ENCODE data around the gene PRR18. TPM values are rescaled to one million over a fixed set of nuclear protein-coding genes. Genes with fewer than 3 reads are reported as not detected.

The PRR18 gene
- total and polyA plus RNA-seq, 2 of the 8 experiments (the other 6 are each of a cell fraction or from before 2014, with no cell fraction given) = 0.08 to 0.19 TPM

DNA sequence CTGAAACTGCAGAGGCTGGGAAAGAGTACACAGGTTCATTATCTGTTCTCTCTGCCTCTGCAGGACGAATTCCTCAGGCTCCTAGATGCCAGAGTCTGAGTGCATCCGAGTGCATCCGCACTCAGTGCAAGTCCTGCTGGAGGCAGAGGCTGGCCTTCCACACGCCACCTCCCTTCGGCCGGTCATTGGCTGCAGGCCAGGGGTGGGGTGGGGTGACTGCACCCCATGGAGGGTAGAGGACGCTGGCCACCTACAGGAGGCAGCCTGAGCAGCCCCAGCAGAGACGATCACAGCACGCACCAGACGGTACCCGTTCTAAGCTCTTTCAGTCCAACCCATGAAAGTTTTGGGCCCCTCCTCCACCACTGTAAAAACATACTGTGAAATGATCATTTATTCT lies 22.4 kb upstream of the PRR18 start (continued):
- TF ChIP-seq, protein P1, sequence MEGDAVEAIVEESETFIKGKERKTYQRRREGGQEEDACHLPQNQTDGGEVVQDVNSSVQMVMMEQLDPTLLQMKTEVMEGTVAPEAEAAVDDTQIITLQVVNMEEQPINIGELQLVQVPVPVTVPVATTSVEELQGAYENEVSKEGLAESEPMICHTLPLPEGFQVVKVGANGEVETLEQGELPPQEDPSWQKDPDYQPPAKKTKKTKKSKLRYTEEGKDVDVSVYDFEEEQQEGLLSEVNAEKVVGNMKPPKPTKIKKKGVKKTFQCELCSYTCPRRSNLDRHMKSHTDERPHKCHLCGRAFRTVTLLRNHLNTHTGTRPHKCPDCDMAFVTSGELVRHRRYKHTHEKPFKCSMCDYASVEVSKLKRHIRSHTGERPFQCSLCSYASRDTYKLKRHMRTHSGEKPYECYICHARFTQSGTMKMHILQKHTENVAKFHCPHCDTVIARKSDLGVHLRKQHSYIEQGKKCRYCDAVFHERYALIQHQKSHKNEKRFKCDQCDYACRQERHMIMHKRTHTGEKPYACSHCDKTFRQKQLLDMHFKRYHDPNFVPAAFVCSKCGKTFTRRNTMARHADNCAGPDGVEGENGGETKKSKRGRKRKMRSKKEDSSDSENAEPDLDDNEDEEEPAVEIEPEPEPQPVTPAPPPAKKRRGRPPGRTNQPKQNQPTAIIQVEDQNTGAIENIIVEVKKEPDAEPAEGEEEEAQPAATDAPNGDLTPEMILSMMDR (IDR thresholded peaks at IDR 0.05; ENCODE audit: control extremely low read depth in 1 of 3, insufficient read depth in 1 of 3, low read depth in 1 of 3, low read length in 3 of 3) = peak; percentile 42 to 74 (median 60)
- TF ChIP-seq POLR2A (IDR thresholded peaks at IDR 0.05; ENCODE audit: control extremely low read depth in 1 of 2, low read depth in 2 of 2, low read length in 2 of 2) = peak in 1 of 2 experiments; percentile 40; a peak in 1 of 3 replicates
- TF ChIP-seq TBP (IDR thresholded peaks at IDR 0.05; ENCODE audit: low read depth, low read length) = peak; percentile 33; the same call in 1 of the 2 replicates

Measured in H1 (cell line).